Measurements from ENCODE around the gene CASK.

Gene CASK

DNA sequence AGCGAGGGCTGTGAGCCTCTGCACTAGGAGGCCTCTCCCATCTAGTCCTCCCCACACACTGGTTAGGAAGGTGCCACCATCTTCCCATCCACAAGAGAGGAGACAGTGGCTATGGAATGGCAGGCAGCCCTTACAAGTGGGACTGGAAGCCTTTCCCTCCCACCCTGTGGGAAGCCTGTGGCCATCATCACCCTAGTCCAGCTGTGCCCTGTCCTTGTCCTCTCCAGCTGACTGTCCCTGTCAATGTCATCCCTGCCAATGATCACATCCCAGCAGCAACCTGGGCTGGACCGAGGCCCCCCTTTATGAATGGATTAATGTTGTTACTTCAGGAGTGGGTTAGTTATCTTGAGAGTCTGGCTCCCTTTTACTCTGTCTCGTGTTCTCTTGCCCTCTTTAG is 423.4 kb downstream of the CASK start:
- DNase-seq (ENCODE audit: low read depth) = no peak
- TF ChIP-seq, protein P1, sequence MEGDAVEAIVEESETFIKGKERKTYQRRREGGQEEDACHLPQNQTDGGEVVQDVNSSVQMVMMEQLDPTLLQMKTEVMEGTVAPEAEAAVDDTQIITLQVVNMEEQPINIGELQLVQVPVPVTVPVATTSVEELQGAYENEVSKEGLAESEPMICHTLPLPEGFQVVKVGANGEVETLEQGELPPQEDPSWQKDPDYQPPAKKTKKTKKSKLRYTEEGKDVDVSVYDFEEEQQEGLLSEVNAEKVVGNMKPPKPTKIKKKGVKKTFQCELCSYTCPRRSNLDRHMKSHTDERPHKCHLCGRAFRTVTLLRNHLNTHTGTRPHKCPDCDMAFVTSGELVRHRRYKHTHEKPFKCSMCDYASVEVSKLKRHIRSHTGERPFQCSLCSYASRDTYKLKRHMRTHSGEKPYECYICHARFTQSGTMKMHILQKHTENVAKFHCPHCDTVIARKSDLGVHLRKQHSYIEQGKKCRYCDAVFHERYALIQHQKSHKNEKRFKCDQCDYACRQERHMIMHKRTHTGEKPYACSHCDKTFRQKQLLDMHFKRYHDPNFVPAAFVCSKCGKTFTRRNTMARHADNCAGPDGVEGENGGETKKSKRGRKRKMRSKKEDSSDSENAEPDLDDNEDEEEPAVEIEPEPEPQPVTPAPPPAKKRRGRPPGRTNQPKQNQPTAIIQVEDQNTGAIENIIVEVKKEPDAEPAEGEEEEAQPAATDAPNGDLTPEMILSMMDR (IDR thresholded peaks at IDR 0.05; ENCODE audit: low read length, missing control alignments) = no peak
- no peak overlapping the region for H3K4me3 ChIP-seq (replicated peaks; ENCODE audit: low read depth, low read length)

DNA sequence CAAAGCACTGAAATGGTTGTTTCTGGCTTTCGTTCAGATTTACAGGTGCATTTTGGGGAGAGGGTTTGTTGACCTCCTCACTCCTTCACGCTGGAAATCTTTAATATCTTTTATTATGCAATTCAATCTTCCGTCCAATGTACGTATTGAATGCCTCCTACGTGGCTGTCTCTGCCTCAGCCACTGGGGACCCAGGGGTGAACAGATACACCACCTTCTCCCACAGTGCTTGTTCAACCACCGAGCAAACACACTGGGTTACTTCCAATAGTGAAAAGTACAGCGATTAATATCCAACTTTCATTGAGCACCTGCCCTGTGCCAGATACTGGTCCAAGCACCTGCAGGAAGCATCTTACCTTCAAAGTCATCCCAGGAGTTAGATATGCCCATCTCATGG is 424.2 kb downstream of the CASK start:
- TF ChIP-seq, protein P1 (IDR thresholded peaks at IDR 0.05; ENCODE audit: low read length, missing control alignments) = no peak
- DNase-seq (ENCODE audit: low read depth) = no peak
- H3K4me3 ChIP-seq (replicated peaks; ENCODE audit: low read depth, low read length) = no peak overlapping the region

DNA sequence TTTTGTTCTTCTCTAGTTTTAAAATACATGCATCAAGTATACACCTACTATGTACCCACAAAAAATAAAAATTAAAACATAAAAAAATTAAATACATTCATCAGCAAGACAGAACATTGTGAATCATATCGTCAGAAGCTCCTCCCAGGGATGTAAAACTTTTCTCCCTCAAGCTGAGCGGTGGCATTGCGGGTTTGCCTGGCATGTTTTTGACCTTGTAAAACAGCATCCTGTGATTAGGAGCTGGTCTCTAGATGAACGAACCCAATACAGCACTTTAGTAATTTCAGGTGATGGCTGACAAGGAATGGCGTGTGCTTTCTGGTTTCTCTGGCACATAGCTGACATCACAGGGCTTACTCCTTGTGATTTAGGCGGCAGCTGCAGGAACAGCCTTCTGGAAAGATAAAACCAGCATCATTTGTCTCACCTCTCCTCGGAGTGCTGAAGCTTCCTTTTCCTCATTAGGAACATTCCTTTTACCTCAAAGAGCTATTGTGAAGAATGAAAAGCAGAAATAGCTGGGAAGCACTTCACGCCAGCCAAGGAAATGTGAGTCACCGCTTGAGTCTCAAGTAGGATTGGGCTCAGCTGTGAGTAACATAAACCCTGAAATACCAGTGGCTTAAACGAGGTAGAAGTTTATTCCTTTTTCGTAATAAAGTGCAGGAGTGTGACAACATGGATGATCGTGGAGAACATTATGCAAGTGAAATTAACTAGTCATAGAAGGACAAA is 431.9 kb downstream of the CASK start:
- H3K4me3 ChIP-seq (replicated peaks; ENCODE audit: low read depth, low read length) = peak overlapping the region; percentile 43
- peak; percentile 89 for DNase-seq (ENCODE audit: low read depth)
- TF ChIP-seq, protein P1 (IDR thresholded peaks at IDR 0.05; ENCODE audit: low read length, missing control alignments) = no peak

DNA sequence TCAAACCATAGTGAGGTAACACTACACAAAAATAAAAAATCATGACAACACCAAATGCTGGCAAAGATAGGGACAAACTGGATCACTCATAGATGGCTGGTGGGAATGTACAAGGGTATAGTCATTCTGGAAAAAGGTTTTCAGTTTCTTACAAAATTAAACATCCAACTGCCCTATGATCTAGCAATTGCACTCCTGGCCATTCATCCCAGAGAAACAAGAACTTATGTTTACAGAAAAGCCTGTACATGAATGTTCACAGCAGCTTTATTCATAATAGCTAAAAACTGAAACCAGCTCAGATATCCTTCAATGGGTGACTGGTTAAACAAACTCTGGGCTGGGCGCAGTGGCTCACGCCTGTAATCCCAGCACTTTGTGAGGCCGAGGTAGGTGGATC is 432.9 kb downstream of the CASK start:
- DNase-seq (ENCODE audit: low read depth) = no peak
- no peak overlapping the region for H3K4me3 ChIP-seq (replicated peaks; ENCODE audit: low read depth, low read length)
- TF ChIP-seq, protein P1 (IDR thresholded peaks at IDR 0.05; ENCODE audit: low read length, missing control alignments) = no peak

DNA sequence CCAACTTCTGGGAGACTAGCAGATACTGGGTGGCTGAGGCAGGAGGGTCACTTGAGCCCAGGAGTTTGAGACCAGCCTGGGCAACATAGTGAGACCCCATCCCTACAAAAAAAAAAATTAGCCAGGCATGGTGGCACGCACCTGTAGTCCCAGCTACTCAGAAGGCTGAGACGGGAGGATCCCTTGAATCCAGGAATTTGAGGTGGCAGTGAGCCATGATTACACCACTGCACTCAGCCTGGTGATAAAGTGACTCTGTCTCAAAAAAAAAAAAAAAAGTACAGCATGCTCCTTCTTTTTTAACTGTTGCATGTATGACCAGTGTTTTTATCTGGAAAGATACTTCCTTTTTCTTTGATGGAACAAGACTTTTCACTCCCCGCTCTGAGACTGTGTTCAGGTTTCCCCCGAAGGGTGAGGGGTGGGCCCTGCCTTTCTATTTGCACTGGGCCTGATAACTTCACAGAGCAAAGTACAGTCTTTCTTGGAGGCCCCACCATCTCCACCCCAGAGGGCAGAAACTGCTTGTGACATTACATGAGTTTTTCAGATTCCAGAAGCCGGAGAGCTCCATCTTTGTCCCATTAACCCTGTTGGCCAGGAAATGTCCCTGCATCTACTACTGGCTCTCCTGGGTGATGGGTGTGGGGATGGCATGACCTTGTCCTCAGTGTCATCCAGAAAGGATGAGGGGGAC is 441.1 kb downstream of the CASK start:
- TF ChIP-seq, protein P1 (IDR thresholded peaks at IDR 0.05; ENCODE audit: low read length, missing control alignments) = no peak
- H3K4me3 ChIP-seq (replicated peaks; ENCODE audit: low read depth, low read length) = no peak overlapping the region
- peak; percentile 34 for DNase-seq (ENCODE audit: low read depth)

DNA sequence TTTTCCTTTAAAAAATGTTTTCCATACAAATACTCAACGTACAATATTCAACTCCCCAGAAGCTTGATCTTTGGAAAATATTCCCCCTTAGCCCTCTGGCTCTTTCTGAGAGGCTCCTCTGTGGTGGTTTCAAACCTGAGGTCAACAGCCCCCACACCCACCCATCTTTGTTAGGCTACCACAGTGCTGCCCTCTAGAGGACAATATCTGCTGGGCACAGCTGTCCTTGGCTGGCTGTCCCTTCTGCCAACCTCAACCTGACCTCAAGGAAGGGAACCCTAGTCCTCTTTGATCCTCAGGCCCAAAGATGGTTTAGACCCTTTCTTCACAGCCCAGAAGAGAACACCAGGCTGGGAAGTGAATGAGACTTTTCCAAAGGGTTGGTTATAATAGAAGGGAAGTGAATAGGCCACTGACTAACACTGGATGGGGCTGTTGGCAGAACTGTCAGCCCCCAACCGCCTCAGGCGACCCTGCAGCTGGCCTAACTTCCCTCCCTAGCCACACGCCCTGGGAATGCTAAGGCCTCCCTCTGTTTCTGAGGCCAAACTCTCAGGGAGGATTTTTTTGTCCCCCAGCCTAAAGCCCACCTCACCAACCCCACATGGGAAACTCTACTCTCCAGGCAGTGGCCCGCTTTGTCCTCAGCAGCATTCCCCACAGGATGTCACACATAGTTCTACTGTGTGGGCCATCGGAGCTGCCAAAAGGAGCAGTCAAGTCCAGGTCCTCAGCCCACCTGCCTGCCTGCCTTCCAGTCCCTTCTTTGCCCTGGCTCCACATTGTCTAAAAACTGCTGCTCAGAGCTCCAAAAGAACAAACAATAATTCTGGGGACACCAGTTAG is 441.9 kb downstream of the CASK start:
- TF ChIP-seq, protein P1 (IDR thresholded peaks at IDR 0.05; ENCODE audit: low read length, missing control alignments) = peak; percentile 44
- H3K4me3 ChIP-seq (replicated peaks; ENCODE audit: low read depth, low read length) = no peak overlapping the region
- no peak for DNase-seq (ENCODE audit: low read depth)
